DOHH2 (cell line): Measurements from ENCODE around the gene PLB1.

Experiments
- H3F3A ChIP-seq: fragments of 200-600 bp; sonication (generic), shearing (Covaris generic); 2 replicates; pipeline ENCODE4 v1.6.0; 2016; ENCODE audit warnings: antibody characterized with exemption, mild to moderate bottlenecking; ENCODE audit not compliant: control insufficient read depth, insufficient read depth
- H3K27ac ChIP-seq: fragments of 200-600 bp; sonication (generic); 2 replicates; pipeline ENCODE4 v1.5.1; 2014; ENCODE audit warnings: low read depth, mild to moderate bottlenecking, low read length, moderate library complexity
- H3K27me3 ChIP-seq: fragments of 200-600 bp; sonication (generic); 2 replicates; pipeline ENCODE4 v1.6.1; 2014; ENCODE audit warnings: mild to moderate bottlenecking, low read length, mixed read lengths; ENCODE audit not compliant: control insufficient read depth
- H3K36me3 ChIP-seq: fragments of 200-600 bp; sonication (generic); 2 replicates; pipeline ENCODE4 v1.6.1; 2014; ENCODE audit warnings: mild to moderate bottlenecking, low read length, moderate library complexity, mixed read lengths; ENCODE audit not compliant: control insufficient read depth
- H3K4me1 ChIP-seq: fragments of 200-600 bp; sonication (generic); 2 replicates; pipeline ENCODE4 v1.6.1; 2014; ENCODE audit warnings: mild to moderate bottlenecking, low read length, mixed read lengths; ENCODE audit not compliant: control insufficient read depth
- H3K4me2 ChIP-seq: fragments of 200-600 bp; sonication (generic); 2 replicates; pipeline ENCODE4 v1.6.0; 2014; ENCODE audit warnings: mild to moderate bottlenecking, low read length, moderate library complexity
- H3K4me3 ChIP-seq: fragments of 200-600 bp; sonication (generic); 2 replicates; pipeline ENCODE4 v1.5.1; 2014; ENCODE audit warnings: mild to moderate bottlenecking, low read length, mixed read lengths
- H3K79me2 ChIP-seq: fragments of 200-600 bp; sonication (generic); 2 replicates; pipeline ENCODE4 v1.6.1; 2014; ENCODE audit warnings: mild to moderate bottlenecking, low read length, mixed read lengths; ENCODE audit not compliant: control insufficient read depth
- H3K9me2 ChIP-seq: fragments of 200-600 bp; sonication (generic); replicated peaks from 2 replicates; pipeline ENCODE4 v1.6.1; 2014; ENCODE audit warnings: mild to moderate bottlenecking, low read length, mixed read lengths; ENCODE audit not compliant: control insufficient read depth
- H3K9me3 ChIP-seq: fragments of 200-600 bp; sonication (generic); 2 replicates; pipeline ENCODE4 v1.6.1; 2014; ENCODE audit warnings: antibody characterized with exemption, low read length, mixed read lengths; ENCODE audit not compliant: control insufficient read depth, insufficient read depth
- H4K20me1 ChIP-seq: fragments of 200-600 bp; sonication (generic); 2 replicates; pipeline ENCODE4 v1.6.0; 2014; ENCODE audit warnings: low read depth, mild to moderate bottlenecking, antibody characterized with exemption, low read length, moderate library complexity; ENCODE audit not compliant: control insufficient read depth, insufficient read depth
- EZH2phosphoT487 ChIP-seq: fragments of 200-600 bp; sonication (generic); IDR thresholded peaks from 2 replicates; pipeline ENCODE4 v1.6.1; 2017; ENCODE audit warnings: borderline replicate concordance, mild to moderate bottlenecking, antibody characterized with exemption, low read length, moderate library complexity, mixed read lengths
- TF ChIP-seq, protein P1 (sequence below): fragments of 200-600 bp; sonication (generic); IDR thresholded peaks from one replicate; pipeline ENCODE4 v1.5.1; 2014; ENCODE audit warnings: antibody characterized with exemption, mild to moderate bottlenecking, low read depth, low read length; ENCODE audit not compliant: poor library complexity, severe bottlenecking

Gene PLB1

DNA sequence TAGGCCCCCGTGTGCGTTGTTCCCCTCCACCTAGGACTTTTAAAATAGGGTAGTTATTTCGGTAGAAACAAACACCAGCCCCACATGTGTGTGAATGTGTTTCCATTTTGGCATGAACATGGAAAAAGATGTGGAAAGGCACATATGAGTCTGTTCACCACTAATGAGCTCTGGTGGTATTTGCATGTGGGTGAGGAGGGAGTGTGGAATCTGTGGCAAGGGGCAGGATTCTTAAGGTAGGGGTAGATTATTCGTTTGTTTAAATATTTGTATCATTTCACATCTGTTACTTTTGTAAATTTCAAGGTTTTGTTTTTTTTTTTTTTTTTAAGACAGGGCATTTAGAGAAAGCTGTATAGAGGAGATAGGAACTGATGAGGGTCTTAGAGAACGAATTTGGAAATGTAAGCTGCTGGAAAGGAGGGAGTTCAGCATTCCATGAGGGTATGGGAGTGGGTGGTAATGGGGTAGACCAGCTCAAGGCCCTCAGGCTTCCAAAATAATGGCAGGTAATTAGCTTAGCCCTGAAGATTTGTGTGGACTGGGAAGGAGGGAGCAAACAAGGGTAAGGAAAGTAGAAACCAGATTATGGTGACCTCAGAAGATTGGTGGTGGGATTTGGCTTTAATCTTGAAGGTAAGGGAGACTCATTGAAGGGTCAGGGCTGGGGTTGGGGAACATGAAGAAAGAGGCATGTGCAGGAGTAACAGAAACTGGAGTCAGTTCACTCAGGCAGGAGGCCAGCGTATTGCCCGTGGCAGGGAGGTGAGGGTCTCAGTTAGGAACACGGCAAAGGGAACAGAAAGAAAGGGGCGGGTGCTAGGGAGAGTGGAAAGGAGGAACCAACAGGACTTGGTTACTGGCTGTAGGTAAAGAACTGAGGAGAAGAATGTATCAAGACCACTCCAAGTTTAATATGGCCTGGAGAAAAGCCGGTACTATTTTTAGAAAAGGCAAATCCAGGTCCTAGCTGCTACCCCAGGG lies 123.6 kb downstream of the PLB1 start:
- H3K9me2 ChIP-seq, result no peaks in the 10 kb centered on the region
- TF ChIP-seq, protein P1, sequence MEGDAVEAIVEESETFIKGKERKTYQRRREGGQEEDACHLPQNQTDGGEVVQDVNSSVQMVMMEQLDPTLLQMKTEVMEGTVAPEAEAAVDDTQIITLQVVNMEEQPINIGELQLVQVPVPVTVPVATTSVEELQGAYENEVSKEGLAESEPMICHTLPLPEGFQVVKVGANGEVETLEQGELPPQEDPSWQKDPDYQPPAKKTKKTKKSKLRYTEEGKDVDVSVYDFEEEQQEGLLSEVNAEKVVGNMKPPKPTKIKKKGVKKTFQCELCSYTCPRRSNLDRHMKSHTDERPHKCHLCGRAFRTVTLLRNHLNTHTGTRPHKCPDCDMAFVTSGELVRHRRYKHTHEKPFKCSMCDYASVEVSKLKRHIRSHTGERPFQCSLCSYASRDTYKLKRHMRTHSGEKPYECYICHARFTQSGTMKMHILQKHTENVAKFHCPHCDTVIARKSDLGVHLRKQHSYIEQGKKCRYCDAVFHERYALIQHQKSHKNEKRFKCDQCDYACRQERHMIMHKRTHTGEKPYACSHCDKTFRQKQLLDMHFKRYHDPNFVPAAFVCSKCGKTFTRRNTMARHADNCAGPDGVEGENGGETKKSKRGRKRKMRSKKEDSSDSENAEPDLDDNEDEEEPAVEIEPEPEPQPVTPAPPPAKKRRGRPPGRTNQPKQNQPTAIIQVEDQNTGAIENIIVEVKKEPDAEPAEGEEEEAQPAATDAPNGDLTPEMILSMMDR, result no peak
- TF ChIP-seq EZH2phosphoT487, result no peak
- H3K27me3 ChIP-seq, result no peaks in the 10 kb centered on the region; the same call in 1 of the 2 replicates
- H3F3A ChIP-seq, result no peaks in the 10 kb centered on the region
- H3K9me3 ChIP-seq, result no peaks in the 10 kb centered on the region
- H3K27ac ChIP-seq, result no peak overlapping the region
- peaks cover 10% of the 10 kb centered on the region for H3K4me1 ChIP-seq
- no peaks in the 10 kb centered on the region for H3K36me3 ChIP-seq
- H3K4me3 ChIP-seq, result no peak overlapping the region
- H3K4me2 ChIP-seq, result no peak overlapping the region
- H4K20me1 ChIP-seq, result no peaks in the 10 kb centered on the region
- no peaks in the 10 kb centered on the region for H3K79me2 ChIP-seq

DNA sequence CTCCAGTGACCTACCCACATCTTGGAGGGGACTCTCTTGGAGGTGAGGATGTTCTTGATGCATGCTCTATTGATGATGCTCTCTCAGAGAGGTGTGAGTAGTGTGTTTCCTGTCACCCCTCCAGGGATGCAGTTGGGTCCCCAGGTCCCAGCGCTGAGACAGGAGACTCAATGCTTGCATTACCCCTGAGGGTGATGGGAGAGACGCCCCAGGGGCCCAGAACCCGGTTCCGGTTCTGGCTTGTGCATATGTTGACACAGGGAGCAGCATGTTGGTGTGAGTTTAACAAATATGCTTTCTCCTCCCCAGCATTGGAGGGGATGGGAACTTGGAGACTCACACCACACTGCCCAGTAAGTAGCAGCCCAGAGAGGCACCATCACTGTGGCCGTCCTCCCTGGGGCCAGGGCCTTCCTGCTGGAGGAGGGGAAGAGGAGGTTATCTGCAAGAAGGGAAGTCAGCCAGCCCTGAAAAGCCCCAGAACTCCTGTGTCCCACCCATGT lies 124.5 kb downstream of the PLB1 start:
- TF ChIP-seq, protein P1, result no peak
- no peak for TF ChIP-seq EZH2phosphoT487

DNA sequence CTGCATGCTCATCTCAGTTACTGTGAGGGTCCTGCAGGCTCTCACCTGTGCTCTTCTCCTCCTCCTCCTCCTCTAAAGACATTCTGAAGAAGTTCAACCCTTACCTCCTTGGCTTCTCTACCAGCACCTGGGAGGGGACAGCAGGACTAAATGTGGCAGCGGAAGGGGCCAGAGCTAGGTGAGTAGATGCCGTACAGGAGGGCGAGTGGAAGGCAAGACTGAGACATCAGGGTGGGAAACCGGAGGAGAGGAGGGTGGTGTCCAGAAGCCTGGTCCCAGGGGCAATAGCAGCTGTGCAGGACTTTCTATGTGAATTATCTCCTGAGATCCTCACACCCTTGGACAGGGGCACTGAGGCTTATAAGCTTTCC lies 124.9 kb downstream of the PLB1 start:
- H3K4me2 ChIP-seq, result no peak overlapping the region
- no peaks in the 10 kb centered on the region for H3K9me2 ChIP-seq
- no peaks in the 10 kb centered on the region; the same call in 1 of the 2 replicates for H3K27me3 ChIP-seq
- H3F3A ChIP-seq, result no peaks in the 10 kb centered on the region
- H3K4me3 ChIP-seq, result no peak overlapping the region
- H4K20me1 ChIP-seq, result no peaks in the 10 kb centered on the region
- TF ChIP-seq EZH2phosphoT487, result no peak
- TF ChIP-seq, protein P1, result no peak
- no peak overlapping the region for H3K27ac ChIP-seq
- no peaks in the 10 kb centered on the region for H3K9me3 ChIP-seq
- H3K79me2 ChIP-seq, result no peaks in the 10 kb centered on the region
- H3K36me3 ChIP-seq, result no peaks in the 10 kb centered on the region
- H3K4me1 ChIP-seq, result peaks cover 10% of the 10 kb centered on the region

More for the DNA sequence above, 124.5 kb downstream of the PLB1 start:
- peaks cover 10% of the 10 kb centered on the region for H3K4me1 ChIP-seq
- no peaks in the 10 kb centered on the region for H3K9me3 ChIP-seq
- H3K27ac ChIP-seq, result no peak overlapping the region
- H3K79me2 ChIP-seq, result no peaks in the 10 kb centered on the region
- H3K9me2 ChIP-seq, result no peaks in the 10 kb centered on the region
- no peaks in the 10 kb centered on the region for H3F3A ChIP-seq
- no peak overlapping the region for H3K4me2 ChIP-seq
- H3K4me3 ChIP-seq, result no peak overlapping the region
- H3K27me3 ChIP-seq, result no peaks in the 10 kb centered on the region; the same call in 1 of the 2 replicates
- no peaks in the 10 kb centered on the region for H4K20me1 ChIP-seq
- H3K36me3 ChIP-seq, result no peaks in the 10 kb centered on the region
